Activated naive CD8-positive, alpha-beta T cell treated with anti-CD3 and anti-CD28 coated beads, Interleukin-2, amount 50 U/mL, for 24 hours (primary cell): Measurements from ENCODE around the gene FAM180B.

ENCODE experiments used
- ATAC-seq: fragments of 150-1000 bp; cut with Tn5 transposase; one replicate; pipeline ENCODE4 v1.10.0; 2021
- DNase-seq: peaks from one replicate; pipeline ENCODE4 v3.0.0; 2021
- H3K27ac Mint-ChIP-seq: one replicate; pipeline ENCODE4 v1.8.0; 2021; ENCODE audit warnings: mild to moderate bottlenecking, mixed read lengths
- H3K27me3 Mint-ChIP-seq: one replicate; pipeline ENCODE4 v1.8.0; 2021; ENCODE audit warnings: mixed read lengths
- H3K36me3 Mint-ChIP-seq: one replicate; pipeline ENCODE4 v1.8.0; 2021; ENCODE audit warnings: low read depth, mixed read lengths
- H3K4me1 Mint-ChIP-seq: one replicate; pipeline ENCODE4 v1.8.0; 2021; ENCODE audit warnings: mixed read lengths
- H3K4me3 Mint-ChIP-seq: one replicate; pipeline ENCODE4 v1.8.0; 2021; ENCODE audit warnings: mild to moderate bottlenecking, moderate library complexity, mixed read lengths
- H3K9me3 Mint-ChIP-seq: one replicate; pipeline ENCODE4 v1.8.0; 2021; ENCODE audit warnings: mixed read lengths

FAM180B gene

DNA sequence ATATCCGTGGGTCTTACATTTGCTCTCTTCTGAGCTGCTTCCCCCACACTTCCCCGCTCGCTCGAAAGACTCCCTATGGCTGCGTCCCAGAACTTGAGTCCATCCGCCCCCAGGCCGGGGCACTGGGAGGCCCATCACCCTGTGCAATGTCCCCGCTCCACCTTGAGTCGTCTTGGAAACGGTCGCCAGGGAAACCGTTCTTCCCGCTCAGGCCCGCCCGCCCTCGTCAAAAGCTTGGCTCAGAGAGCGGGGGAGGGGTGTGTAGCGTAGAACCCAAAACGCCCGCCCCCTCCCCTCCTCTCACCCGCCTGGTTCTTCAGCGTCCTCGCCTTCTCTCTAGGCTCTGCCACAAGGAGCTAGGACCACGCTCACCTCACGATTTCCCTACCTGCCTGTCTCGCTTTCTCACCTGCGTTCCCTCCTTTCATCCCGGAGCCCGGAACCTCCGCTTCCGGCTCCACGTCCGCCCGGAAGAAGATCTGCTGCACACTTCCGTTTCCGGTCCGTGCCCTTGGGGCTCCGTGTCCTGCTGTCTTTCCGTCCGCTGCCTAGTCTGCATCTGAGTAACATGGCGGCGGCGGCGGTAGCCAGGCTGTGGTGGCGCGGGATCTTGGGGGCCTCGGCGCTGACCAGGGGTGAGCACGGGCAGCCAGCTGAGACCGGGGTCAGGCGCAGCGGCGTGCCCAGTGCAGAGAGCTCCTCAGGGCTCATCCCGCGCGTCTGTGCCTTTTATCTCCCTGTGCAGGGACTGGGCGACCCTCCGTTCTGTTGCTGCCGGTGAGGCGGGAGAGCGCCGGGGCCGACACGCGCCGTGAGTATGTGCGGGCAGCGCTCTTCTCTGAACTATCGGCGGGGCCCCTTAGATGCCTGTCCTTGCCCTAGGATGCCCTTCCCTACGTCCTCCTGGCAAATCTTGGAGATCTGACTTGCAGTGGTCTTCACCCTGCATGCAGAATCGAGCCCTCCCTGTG, 7.7 kb upstream of the FAM180B start, which contains the start of the genes KBTBD4 and NDUFS3:
Gene KBTBD4 (minus strand): TSS at position 447 of the 971 bp plus-strand sequence. CDS start 19 bp downstream, at position 428.
Gene NDUFS3 (plus strand): TSS at position 551 of the 971 bp plus-strand sequence. CDS start 18 bp downstream, at position 569.
- H3K4me1 Mint-ChIP-seq: peaks cover 47% of the 10 kb centered on the region

DNA sequence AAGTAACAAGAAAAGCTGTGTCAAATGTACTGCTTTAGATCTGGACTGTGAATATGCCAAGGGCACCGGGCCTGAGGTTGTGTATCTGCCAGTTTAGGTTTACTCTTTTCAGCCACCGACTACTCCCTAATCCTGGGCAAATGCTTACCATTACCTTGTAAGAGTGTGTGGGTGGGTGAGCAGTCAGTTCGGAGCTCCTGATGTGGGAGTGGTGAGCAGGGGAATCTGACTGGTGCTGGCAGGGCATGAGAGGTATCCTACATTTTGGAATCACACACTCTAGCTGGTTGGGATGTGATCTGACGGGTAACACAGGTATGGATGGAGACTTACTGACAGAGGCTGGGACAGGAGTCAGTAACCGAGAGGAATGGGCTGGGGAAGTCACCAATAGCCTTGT, 2.6 kb upstream of the FAM180B start:
- H3K4me1 Mint-ChIP-seq: peaks cover 19% of the 10 kb centered on the region
- H3K4me3 Mint-ChIP-seq: no peak overlapping the region
- ATAC-seq: no peak
- H3K27ac Mint-ChIP-seq: no peak overlapping the region
- peaks cover under 1% of the 10 kb centered on the region for H3K27me3 Mint-ChIP-seq
- H3K36me3 Mint-ChIP-seq: peaks cover 40% of the 10 kb centered on the region
- H3K9me3 Mint-ChIP-seq: no peaks in the 10 kb centered on the region
- DNase-seq: no peak

More for the DNA sequence above, 7.7 kb upstream of the FAM180B start, which contains the start of the genes KBTBD4 and NDUFS3:
- peak; percentile 90 for DNase-seq
- peak within 1 kb of the TSS; percentile 97 for H3K27ac Mint-ChIP-seq
- H3K36me3 Mint-ChIP-seq: peaks cover 57% of the 10 kb centered on the region
- peaks cover 2% of the 10 kb centered on the region for H3K27me3 Mint-ChIP-seq
- peak within 1 kb of the TSS; percentile 99 for H3K4me3 Mint-ChIP-seq
- ATAC-seq: peak; percentile 96
- no peaks in the 10 kb centered on the region for H3K9me3 Mint-ChIP-seq

DNA sequence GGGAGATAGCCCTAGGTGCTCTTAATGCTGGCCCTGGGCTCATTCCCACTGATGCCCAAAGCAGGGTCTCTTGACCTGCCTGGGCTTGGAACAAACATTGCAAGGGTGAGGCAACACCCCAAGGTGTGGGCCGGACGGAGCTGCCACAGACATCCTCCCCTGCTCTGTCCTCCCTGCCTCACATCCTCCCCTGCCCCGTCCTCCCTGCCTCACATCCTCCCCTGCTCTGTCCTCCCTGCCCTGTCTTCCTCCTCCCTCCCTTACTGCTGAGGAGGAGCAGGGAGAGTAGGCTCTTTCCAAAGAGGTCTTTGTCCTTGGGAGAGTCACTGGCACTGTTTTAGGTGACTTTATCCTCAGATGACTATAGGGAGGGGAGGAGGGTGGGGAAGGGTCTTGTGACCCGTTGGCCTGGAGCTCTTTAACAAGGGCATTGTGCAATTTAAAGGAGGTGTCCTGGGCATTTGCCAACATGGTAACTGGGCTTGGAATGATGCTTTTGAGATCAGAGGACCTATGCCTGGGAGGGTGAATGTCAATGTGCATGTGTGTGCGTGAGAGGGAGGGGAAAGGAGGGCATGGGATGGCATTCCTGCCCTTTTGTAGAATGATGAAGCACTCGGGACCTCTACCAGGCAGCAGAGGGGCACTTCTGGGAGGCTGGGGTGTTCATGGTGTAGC, 700 bp downstream of the FAM180B start:
- no peak for DNase-seq
- H3K27me3 Mint-ChIP-seq: peaks cover 3% of the 10 kb centered on the region
- ATAC-seq: no peak
- no peak overlapping the region for H3K27ac Mint-ChIP-seq
- peaks cover 16% of the 10 kb centered on the region for H3K36me3 Mint-ChIP-seq
- no peak overlapping the region for H3K4me3 Mint-ChIP-seq
- no peaks in the 10 kb centered on the region for H3K9me3 Mint-ChIP-seq
- peaks cover 6% of the 10 kb centered on the region for H3K4me1 Mint-ChIP-seq

DNA sequence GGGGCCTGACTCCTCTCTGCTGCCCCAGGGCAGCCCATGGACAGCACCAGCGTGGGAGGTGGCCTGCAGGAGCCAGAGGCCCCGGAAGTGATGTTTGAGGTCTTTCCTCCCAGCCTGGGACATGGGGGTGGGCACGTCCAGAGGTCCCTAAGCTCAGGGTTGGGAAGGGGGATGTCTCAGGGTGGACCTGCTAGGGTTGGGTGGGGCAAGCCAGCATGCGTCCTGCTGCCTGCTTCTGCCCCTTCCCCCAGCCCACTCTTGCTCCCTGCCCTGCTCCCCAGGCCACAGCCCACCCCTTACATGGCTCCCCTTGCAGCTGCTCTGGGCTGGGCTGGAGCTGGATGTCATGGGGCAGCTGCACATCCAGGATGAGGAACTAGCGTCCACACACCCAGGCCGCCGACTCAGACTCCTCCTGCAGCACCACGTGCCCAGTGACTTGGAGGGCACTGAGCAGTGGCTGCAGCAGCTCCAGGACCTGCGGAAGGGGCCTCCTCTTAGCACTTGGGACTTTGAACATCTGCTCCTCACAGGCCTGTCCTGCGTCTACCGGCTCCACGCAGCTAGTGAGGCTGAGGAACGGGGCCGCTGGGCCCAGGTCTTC, 1.3 kb downstream of the FAM180B start:
- DNase-seq: no peak
- Mint-ChIP-seq H3K27me3 (peaks cover 8% of the 10 kb centered on the region), H3K4me3 (no peak overlapping the region), H3K4me1 (peaks cover 6% of the 10 kb centered on the region), H3K9me3 (no peaks in the 10 kb centered on the region), H3K36me3 (peaks cover 10% of the 10 kb centered on the region), H3K27ac (no peak overlapping the region)
- no peak for ATAC-seq

DNA sequence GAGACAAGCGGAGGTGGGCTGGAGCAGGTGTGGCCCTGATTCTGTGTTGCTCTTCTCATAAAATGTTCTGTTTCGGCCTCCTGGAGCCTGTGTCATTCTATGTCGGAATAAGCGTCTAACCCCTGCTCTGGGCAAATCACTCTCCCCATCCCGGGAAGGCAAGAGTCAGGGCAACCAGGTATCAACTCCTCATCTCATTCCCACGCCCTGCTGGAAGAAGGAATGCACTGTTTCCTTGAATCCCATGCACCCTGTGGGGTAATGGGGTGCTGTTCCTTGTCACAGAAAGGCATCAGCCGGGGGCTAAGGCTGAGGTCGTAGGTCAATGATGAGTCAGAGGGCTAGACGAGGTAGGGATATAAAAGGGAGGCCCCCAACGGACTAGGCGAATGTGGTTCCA, 2.6 kb downstream of the FAM180B start:
- DNase-seq (no peak), ATAC-seq (no peak)
- H3K9me3 Mint-ChIP-seq: no peaks in the 10 kb centered on the region
- no peak overlapping the region for H3K27ac Mint-ChIP-seq
- no peak overlapping the region for H3K4me3 Mint-ChIP-seq
- H3K36me3 Mint-ChIP-seq: peaks cover 3% of the 10 kb centered on the region
- peaks cover 19% of the 10 kb centered on the region for H3K27me3 Mint-ChIP-seq
- H3K4me1 Mint-ChIP-seq: peaks cover 10% of the 10 kb centered on the region

DNA sequence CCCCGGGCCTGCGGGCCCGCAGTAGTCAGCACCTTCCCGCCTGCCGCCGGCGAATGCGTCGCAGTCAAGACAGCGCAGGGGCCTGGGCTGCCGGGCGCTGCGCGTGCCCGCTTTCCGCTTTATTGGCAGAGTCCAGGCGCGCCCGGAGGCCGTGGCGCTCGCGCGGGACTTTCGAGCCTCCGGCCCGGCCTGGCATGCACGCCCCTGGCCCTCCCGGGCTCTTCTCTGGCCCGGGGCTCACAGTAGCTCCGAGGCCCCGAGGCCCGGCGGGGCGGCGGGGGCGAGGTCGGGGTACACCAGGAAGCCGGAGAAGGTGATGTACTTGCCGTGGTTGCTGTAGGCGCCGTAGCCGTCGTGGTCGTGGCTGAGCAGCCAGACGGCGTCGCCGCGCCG, 3.1 kb downstream of the FAM180B start:
- Mint-ChIP-seq H3K36me3 (no peaks in the 10 kb centered on the region), H3K4me3 (no peak overlapping the region), H3K27ac (no peak overlapping the region), H3K9me3 (no peaks in the 10 kb centered on the region), H3K27me3 (peaks cover 22% of the 10 kb centered on the region), H3K4me1 (peaks cover 12% of the 10 kb centered on the region)
- DNase-seq (no peak), ATAC-seq (no peak)

DNA sequence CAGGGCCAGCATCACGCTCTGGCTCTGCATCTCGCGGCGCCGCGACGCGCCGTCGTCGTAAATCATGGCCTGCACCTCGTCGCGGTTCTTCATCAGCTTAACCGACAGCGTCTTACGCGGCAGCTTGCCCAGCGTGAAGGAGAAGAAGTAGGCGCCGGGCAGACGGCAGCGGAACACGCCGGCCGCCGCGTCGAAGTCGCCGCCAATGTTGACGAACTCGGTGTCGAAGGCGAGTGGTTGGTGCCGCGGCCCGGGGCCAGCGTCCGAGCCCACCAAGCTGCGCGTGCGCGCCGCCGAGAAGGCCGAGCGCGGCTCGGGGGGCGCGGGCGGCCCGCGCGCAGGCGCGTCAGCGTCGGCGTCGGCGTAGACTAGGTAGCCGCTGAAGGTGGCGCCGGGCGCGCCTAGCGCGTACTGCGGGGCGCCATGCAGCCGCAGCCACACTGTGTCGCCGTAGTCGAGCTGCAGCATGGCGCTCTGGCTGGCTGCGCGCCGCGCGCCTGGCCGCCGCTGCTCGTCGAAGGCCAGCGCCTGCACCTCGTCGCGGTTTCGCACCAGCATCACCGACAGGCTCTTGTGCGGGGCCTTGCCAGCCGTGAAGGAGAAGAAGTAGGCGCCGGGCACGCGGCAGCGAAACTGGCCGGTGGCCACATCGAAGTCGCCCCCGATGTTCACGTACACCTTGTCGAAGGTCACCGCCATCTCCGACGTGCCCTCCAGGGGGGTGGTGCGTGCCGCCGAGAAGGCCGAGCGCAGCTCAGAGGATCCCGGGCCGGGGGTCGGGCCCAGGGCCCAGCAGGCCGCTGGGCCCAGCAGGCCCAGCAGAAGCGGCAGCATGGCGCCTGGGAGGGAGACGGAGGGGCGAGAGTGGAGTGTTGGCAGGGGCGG, 3.7 kb downstream of the FAM180B start:
- ATAC-seq: no peak
- Mint-ChIP-seq H3K4me1 (peaks cover 12% of the 10 kb centered on the region), H3K4me3 (no peak overlapping the region), H3K36me3 (no peaks in the 10 kb centered on the region), H3K27me3 (peaks cover 25% of the 10 kb centered on the region), H3K27ac (no peak overlapping the region), H3K9me3 (no peaks in the 10 kb centered on the region)
- DNase-seq: no peak

DNA sequence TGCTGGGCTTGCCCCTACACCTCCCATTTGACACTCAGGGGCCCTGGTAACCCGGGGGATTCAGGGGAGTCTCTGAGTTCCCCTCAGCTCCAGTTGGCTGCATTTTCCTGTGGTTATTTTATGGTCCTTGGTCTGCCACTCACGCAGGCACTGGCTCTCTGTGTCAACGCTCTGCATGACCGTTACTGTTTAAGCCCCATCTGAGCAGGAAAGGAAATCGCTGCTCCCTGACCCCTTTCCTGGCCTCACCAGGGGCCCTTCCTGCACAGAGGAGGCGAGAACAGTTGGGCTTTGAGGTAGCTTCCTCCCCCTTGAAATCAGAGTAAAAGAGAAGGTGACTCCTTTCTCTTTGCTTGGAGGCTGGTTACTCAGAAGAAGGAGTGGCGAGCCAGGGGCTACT, 5.3 kb downstream of the FAM180B start:
- H3K27ac Mint-ChIP-seq: no peak overlapping the region
- H3K4me3 Mint-ChIP-seq: no peak overlapping the region
- DNase-seq (no peak), ATAC-seq (no peak)
- peaks cover 30% of the 10 kb centered on the region for H3K27me3 Mint-ChIP-seq
- no peaks in the 10 kb centered on the region for H3K36me3 Mint-ChIP-seq
- H3K9me3 Mint-ChIP-seq: no peaks in the 10 kb centered on the region
- peaks cover 12% of the 10 kb centered on the region for H3K4me1 Mint-ChIP-seq

DNA sequence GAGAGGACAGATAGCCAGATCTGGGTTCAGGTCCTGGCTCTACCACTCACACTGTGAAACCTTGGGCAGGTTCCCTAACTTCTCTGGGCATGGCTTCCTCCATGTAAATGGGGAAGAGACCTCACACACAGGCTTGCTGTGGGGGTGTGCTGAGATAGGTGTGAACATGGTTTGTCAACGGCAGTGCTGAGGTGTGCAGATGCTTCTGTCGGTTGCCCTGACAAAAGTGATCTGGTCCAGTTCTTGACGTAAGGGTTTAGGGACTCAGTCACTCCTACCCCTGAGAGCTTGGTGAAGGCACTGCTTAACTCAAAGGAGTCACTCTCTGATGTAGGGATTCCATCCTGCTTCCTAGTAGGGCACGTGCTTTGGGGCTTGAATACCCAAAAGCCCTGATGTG, 5.8 kb downstream of the FAM180B start:
- no peak overlapping the region for H3K27ac Mint-ChIP-seq
- H3K27me3 Mint-ChIP-seq: peaks cover 30% of the 10 kb centered on the region
- DNase-seq (no peak), ATAC-seq (no peak)
- H3K4me1 Mint-ChIP-seq: peaks cover 12% of the 10 kb centered on the region
- H3K36me3 Mint-ChIP-seq: no peaks in the 10 kb centered on the region
- H3K4me3 Mint-ChIP-seq: no peak overlapping the region
- no peaks in the 10 kb centered on the region for H3K9me3 Mint-ChIP-seq

DNA sequence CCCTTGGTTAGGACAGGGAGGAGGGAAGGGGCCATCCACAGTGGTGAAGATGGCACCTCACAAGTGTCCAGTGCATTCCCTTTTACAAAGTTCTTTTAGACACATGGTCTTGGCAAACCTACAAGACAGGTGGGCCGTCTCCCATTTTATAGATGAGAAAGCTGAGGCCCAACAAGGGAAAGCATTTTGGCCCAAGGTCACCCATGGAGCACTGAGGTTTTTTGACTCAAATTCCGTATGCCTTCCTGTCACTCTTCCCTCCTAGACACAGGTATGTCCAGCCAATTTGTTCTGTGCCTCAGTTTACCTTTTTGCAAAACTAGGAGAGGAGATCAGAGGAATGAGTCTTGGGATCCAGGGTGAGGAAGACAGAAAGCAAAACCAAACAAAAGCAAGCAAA, 6.5 kb downstream of the FAM180B start:
- Mint-ChIP-seq H3K27me3 (peaks cover 30% of the 10 kb centered on the region), H3K9me3 (no peaks in the 10 kb centered on the region), H3K4me3 (no peak overlapping the region), H3K4me1 (peaks cover 12% of the 10 kb centered on the region), H3K36me3 (no peaks in the 10 kb centered on the region), H3K27ac (no peak overlapping the region)
- ATAC-seq (no peak), DNase-seq (no peak)

DNA sequence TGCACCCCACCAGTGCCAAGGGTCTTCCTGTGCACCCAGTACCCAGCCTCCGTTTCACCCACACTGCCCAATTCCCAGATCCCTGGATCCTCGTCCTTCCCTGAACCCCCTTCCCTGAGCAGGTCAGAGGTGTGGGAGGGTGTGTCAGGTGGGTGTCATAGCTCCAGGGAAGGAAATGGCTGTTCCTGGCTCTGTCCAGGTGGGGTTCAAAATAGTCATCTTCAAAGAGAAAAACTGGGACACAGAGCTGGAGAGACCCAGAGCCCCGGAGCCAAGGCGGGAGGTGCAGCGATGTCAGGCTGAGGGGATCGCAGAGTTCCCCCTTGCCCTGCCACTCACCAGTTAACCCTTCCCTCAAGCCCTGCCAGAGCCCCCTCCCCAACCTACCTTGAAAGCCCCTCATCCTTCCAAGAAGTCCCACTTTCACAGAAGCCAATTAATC, 7.0 kb downstream of the FAM180B start:
- peaks cover 12% of the 10 kb centered on the region for H3K4me1 Mint-ChIP-seq

DNA sequence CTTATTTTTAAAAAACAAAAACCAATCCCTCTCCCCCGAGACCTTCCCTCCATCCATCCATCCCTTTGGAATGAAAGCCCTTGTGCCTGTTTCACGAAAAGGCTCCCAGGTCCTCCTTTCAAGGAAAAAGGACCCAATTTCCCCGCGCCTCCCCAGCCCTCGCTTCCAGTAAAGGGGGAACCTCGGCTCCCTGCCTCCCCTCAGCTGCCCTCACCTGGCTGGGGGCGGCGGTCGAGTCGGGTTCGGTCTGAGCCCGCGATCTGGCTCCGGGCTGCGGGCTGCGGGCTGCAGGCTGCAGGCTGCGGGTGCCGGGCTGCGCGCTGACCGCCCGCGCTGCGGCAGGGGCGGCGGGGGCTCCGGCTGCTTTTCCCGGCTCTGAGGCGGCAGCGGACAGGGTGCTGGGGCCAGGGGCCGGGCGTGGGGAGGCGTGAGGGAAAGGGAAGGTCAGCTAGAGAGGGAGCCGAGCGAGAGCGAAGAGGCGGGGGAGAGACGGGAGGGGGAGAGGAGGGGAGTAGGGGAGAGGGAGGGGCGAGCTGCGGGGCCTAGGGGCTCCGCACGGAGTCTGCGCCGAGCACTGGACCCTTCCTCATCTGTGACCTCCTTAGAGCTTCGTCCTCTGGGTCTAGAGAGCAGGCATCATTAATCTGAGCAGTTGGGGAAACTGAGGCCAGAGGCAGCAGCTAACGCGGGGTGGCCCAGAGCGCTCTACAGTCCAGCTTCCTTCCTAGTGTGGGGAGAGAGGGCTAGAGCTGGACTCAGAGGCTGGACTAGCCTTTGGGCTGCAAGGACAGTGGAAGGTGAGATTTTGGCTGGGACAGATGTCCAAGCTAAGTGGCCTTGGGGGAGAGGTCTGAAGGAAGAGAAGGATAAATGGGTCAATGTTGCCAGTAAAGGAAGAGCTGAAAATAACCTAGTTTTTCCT, 7.7 kb downstream of the FAM180B start, which contains the start of gene C1QTNF4:
Gene C1QTNF4 (minus strand): TSS at position 478 of the 922 bp plus-strand sequence. CDS start 3,601 bp downstream, outside the sequence.
- Mint-ChIP-seq H3K4me1 (peaks cover 12% of the 10 kb centered on the region), H3K36me3 (no peaks in the 10 kb centered on the region), H3K27me3 (peaks cover 30% of the 10 kb centered on the region), H3K4me3 (no peak within 1 kb of the TSS), H3K9me3 (no peaks in the 10 kb centered on the region), H3K27ac (no peak within 1 kb of the TSS)
- DNase-seq: no peak
- ATAC-seq: no peak

More for the DNA sequence above, 7.0 kb downstream of the FAM180B start:
- Mint-ChIP-seq H3K9me3 (no peaks in the 10 kb centered on the region), H3K27me3 (peaks cover 30% of the 10 kb centered on the region), H3K36me3 (no peaks in the 10 kb centered on the region), H3K27ac (no peak overlapping the region), H3K4me3 (no peak overlapping the region)
- DNase-seq (no peak), ATAC-seq (no peak)

DNA sequence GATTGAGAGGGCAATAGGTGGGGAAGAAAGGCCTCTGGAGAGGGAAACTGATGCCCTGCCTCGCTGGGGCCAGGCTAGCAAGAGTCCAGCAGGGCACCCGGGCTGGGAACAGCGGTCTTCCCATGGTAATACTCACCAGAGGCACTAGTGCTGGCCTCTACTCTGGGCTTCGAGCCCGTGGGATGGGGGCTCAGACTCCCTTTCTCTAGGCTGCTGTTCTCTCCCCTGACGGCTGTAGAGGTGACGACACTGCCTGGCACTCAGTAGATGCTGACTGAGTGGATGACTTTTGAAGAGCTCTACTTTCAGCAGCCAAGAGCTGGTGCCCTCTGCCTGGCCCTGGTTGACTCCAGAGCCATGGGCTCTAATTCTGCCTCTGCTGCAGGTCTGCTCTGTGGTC, 8.6 kb downstream of the FAM180B start:
- H3K27ac Mint-ChIP-seq: no peak overlapping the region
- ATAC-seq (no peak), DNase-seq (no peak)
- H3K9me3 Mint-ChIP-seq: no peaks in the 10 kb centered on the region
- peaks cover 30% of the 10 kb centered on the region for H3K27me3 Mint-ChIP-seq
- H3K4me1 Mint-ChIP-seq: peaks cover 12% of the 10 kb centered on the region
- H3K36me3 Mint-ChIP-seq: no peaks in the 10 kb centered on the region
- H3K4me3 Mint-ChIP-seq: no peak overlapping the region
